ENCODE results near the gene PRMT5.

- TF ChIP-seq POLR2A (IDR thresholded peaks at IDR 0.05) (no peak), CTCF (IDR thresholded peaks at IDR 0.05) (no peak), POLR2AphosphoS5 (IDR thresholded peaks at IDR 0.05) (no peak), EP300 (IDR thresholded peaks at IDR 0.05) (no peak)
These were observed 45.8 kb downstream of the PRMT5 start, which contains the start of gene REM2 for GRCh38 chr14:22883173-22883976.

All from upper lobe of left lung (tissue), 4 donors.